ENCODE measurements around the gene RPL10A.

- TF ChIP-seq CTCF (IDR thresholded peaks at IDR 0.05), result no peak
- no peak for TF ChIP-seq POLR2A (IDR thresholded peaks at IDR 0.05)
Observed at GRCh38 chr6:35445691-35446090, 22.5 kb upstream of the RPL10A start.
